ENCODE measurements around the gene PER2. TPM values are rescaled to one million over a fixed set of nuclear protein-coding genes. Genes with fewer than 3 reads are reported as not detected.

PER2 gene
- total and polyA plus RNA-seq, 2 of the 13 experiments (the other 11 are each of a cell fraction or from before 2014, with no cell fraction given), result 5.1 to 9.4 TPM

GRCh38 chr2:238308177-238308576 is 19.8 kb upstream of the PER2 start (continued):
- TF ChIP-seq ZNF281 (CRISPR knock-in tag; IDR thresholded peaks at IDR 0.05; ENCODE audit: borderline replicate concordance) (no peak), ZMYM3 (CRISPR knock-in tag; IDR thresholded peaks at IDR 0.05) (no peak), ZNF407 (CRISPR knock-in tag; IDR thresholded peaks at IDR 0.05; ENCODE audit: not compliant biosample characterization) (no peak)
